SK-N-SH treated with all-trans-retinoic acid at 6 μM for 48 hours (cell line): ENCODE results near the gene RNF175.

Experiments
- ATAC-seq: fragments of 200-7000 bp; cut with Tn5 transposase; 3 replicates; pipeline ENCODE4 v1.9.1; 2020; ENCODE audit warnings: mild to moderate bottlenecking, moderate library complexity
- ARNTL ChIP-seq: fragments of 450-650 bp; formaldehyde crosslinking; IDR thresholded peaks from 2 replicates; pipeline ENCODE4 v1.5.0; 2020; ENCODE audit warnings: low read depth, mild to moderate bottlenecking, moderate library complexity, borderline replicate concordance
- BACH2 ChIP-seq: fragments of 250-450 bp; sonication (Bioruptor Pico); IDR thresholded peaks from 2 replicates; pipeline ENCODE4 v1.9.0; 2021; ENCODE audit warnings: mild to moderate bottlenecking, borderline replicate concordance
- CSDC2 ChIP-seq: fragments of 250-450 bp; sonication (Bioruptor Pico); IDR thresholded peaks from 2 replicates; pipeline ENCODE4 v1.5.0; 2020; ENCODE audit warnings: mild to moderate bottlenecking, moderate library complexity
- ESRRG ChIP-seq: fragments of 250-450 bp; sonication (Bioruptor Pico); IDR thresholded peaks from 2 replicates; pipeline ENCODE4 v1.6.1; 2021; ENCODE audit warnings: mild to moderate bottlenecking
- ISL1 ChIP-seq: fragments of 250-450 bp; sonication (Bioruptor Pico); IDR thresholded peaks from 2 replicates; pipeline ENCODE4 v2.1.2; 2022; ENCODE audit warnings: mild to moderate bottlenecking, moderate library complexity
- OSR1 ChIP-seq: fragments of 250-450 bp; sonication (Bioruptor Pico); IDR thresholded peaks from 2 replicates; pipeline ENCODE4 v1.8.0; 2022; ENCODE audit warnings: moderate library complexity, mild to moderate bottlenecking, inconsistent platforms
- PPARA ChIP-seq: fragments of 250-450 bp; sonication (Bioruptor Pico); IDR thresholded peaks from 2 replicates; pipeline ENCODE4 v1.5.0; 2020; ENCODE audit warnings: mild to moderate bottlenecking, borderline replicate concordance
- RARB ChIP-seq: fragments of 250-450 bp; sonication (Bioruptor Pico); IDR thresholded peaks from 2 replicates; pipeline ENCODE4 v1.8.0; 2021; ENCODE audit warnings: mild to moderate bottlenecking, moderate library complexity
- SNAI2 ChIP-seq: fragments of 250-450 bp; sonication (Bioruptor Pico); IDR thresholded peaks from 2 replicates; pipeline ENCODE4 v1.5.0; 2020; ENCODE audit warnings: mild to moderate bottlenecking, moderate library complexity
- TCF4 ChIP-seq: fragments of 250-450 bp; sonication (Bioruptor Pico); IDR thresholded peaks from 2 replicates; pipeline ENCODE4 v1.8.0; 2021; ENCODE audit warnings: mild to moderate bottlenecking, moderate library complexity, borderline replicate concordance
- TOX ChIP-seq: fragments of 250-450 bp; sonication (Bioruptor Pico); IDR thresholded peaks from 2 replicates; pipeline ENCODE4 v1.8.0; 2021; ENCODE audit warnings: mild to moderate bottlenecking, moderate library complexity, borderline replicate concordance
- ZC3H10 ChIP-seq: fragments of 250-450 bp; sonication (Bioruptor Pico); IDR thresholded peaks from 2 replicates; pipeline ENCODE4 v1.5.1; 2021; ENCODE audit warnings: mild to moderate bottlenecking, moderate library complexity
- ZFP3 ChIP-seq: fragments of 250-450 bp; sonication (Bioruptor Pico); IDR thresholded peaks from 2 replicates; pipeline ENCODE4 v1.5.0; 2020; ENCODE audit warnings: mild to moderate bottlenecking, moderate library complexity
- ZFP30 ChIP-seq: fragments of 450-650 bp; formaldehyde crosslinking; IDR thresholded peaks from 2 replicates; pipeline ENCODE4 v1.5.0; 2022; ENCODE audit warnings: mild to moderate bottlenecking, moderate library complexity
- ZNF565 ChIP-seq: fragments of 450-650 bp; formaldehyde crosslinking; conservative IDR thresholded peaks from 2 replicates; pipeline ENCODE4 v1.5.0; 2020; ENCODE audit warnings: low read depth, mild to moderate bottlenecking, moderate library complexity
- ZNF70 ChIP-seq: fragments of 450-650 bp; formaldehyde crosslinking; IDR thresholded peaks from 2 replicates; pipeline ENCODE4 v1.5.0; 2020; ENCODE audit warnings: mild to moderate bottlenecking, moderate library complexity
- ZNF8 ChIP-seq: fragments of 450-650 bp; formaldehyde crosslinking; IDR thresholded peaks from 2 replicates; pipeline ENCODE4 v1.5.0; 2020; ENCODE audit warnings: mild to moderate bottlenecking, moderate library complexity
- TF ChIP-seq, protein P1 (sequence below): fragments of 250-450 bp; sonication (Bioruptor Pico); IDR thresholded peaks from 2 replicates; pipeline ENCODE4 v1.8.0; 2021; ENCODE audit warnings: low read depth, mild to moderate bottlenecking, moderate library complexity, borderline replicate concordance
- TF ChIP-seq, protein P2 (sequence below): fragments of 250-450 bp; sonication (Bioruptor Pico); IDR thresholded peaks from 2 replicates; pipeline ENCODE4 v1.8.0; 2020; ENCODE audit warnings: mild to moderate bottlenecking, moderate library complexity, borderline replicate concordance
- TF ChIP-seq, protein P3 (sequence below): fragments of 250-450 bp; sonication (Bioruptor Pico); IDR thresholded peaks from 2 replicates; pipeline ENCODE4 v1.5.0; 2020; ENCODE audit warnings: mild to moderate bottlenecking, moderate library complexity
- TF ChIP-seq, protein P4 (sequence below): fragments of 250-450 bp; sonication (Bioruptor Pico); IDR thresholded peaks from 2 replicates; pipeline ENCODE4 v1.5.1; 2020; ENCODE audit warnings: low read depth, mild to moderate bottlenecking, moderate library complexity

RNF175 gene

DNA sequence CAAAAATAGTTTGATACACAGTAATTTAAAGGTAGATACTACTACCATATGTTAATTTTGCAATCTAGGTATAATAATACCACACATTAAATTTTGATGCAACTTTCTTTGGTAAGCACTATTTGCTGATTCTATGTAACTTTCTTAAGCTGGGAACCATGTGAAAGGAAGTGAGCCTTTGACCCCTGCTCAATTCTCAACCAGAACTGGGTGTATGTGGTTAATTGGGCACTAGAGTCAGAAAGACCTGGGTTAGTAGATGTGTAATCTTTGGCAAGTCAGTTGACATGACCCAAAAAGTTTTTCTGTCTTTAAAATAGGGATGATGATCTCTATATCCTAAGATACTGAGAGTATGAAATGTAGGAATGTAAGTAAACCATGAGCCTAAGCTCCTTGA lies 53.3 kb downstream of the RNF175 start:
- TF ChIP-seq, protein P1, sequence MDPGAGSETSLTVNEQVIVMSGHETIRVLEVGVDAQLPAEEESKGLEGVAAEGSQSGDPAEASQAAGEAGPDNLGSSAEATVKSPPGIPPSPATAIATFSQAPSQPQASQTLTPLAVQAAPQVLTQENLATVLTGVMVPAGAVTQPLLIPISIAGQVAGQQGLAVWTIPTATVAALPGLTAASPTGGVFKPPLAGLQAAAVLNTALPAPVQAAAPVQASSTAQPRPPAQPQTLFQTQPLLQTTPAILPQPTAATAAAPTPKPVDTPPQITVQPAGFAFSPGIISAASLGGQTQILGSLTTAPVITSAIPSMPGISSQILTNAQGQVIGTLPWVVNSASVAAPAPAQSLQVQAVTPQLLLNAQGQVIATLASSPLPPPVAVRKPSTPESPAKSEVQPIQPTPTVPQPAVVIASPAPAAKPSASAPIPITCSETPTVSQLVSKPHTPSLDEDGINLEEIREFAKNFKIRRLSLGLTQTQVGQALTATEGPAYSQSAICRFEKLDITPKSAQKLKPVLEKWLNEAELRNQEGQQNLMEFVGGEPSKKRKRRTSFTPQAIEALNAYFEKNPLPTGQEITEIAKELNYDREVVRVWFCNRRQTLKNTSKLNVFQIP (CRISPR knock-in tag), result no peak
- TF ChIP-seq PPARA (CRISPR knock-in tag) (no peak), ZNF8 (CRISPR knock-in tag) (no peak)
- TF ChIP-seq, all 23 proteins: peak for 0
- ATAC-seq, result no peak

DNA sequence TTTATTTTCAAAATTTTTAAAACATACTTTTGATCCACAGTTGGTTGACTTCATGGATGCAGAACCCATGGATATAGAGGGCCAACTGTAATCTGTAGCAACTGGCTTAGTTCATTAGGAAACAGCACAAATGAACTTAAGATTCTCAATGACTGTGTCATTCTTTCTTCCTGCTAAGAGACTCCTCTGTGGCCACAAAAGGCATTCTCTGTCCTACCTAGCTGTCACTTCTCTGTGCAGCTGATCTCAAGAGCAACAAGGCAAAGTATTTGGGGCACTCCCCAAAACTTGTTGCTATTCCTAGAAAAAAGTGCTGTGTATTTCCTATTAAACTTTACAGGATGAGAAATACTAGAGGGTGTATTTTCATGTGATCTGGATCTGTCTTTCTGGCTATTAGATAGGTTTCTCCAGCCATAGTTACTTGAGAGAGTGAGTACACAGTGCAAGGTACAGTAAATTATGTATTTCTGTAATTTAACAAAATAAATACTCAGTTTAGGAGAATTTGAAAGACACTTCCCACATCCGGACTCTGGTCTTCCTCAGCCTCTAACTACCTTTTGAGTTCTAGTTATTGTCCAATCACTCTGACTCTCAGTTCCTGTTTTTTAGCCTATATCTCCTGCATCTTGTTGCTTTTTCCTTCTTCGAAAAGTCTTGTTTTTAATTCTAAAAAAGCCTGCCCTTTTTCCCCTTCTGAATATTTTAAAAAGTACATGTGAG lies 53.9 kb downstream of the RNF175 start:
- ATAC-seq, result no peak
- TF ChIP-seq PPARA (CRISPR knock-in tag), result no peak
- TF ChIP-seq RARB (CRISPR knock-in tag), result no peak
- TF ChIP-seq SNAI2 (CRISPR knock-in tag), result no peak
- no peak for TF ChIP-seq BACH2 (CRISPR knock-in tag)
- no peak for TF ChIP-seq ZFP3 (CRISPR knock-in tag)
- no peak for TF ChIP-seq ZFP30 (CRISPR knock-in tag)
- no peak for TF ChIP-seq TCF4 (CRISPR knock-in tag)
- TF ChIP-seq ZNF565 (CRISPR knock-in tag), result no peak
- TF ChIP-seq ARNTL, result no peak

DNA sequence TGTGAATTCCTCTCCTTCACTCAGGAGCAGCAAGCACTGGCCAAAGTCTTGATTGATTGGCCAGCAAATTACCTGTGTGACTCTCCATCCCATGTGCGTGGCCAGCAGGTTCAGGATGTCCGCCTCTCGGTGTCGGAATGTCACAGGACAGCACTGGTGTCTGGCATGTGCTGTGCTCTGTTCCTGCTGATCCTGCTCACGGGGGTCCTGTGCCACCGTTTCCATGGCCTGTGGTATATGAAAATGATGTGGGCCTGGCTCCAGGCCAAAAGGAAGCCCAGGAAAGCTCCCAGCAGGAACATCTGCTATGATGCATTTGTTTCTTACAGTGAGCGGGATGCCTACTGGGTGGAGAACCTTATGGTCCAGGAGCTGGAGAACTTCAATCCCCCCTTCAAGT lies 55.3 kb downstream of the RNF175 start:
- ATAC-seq, result no peak
- TF ChIP-seq, protein P1 (CRISPR knock-in tag), result no peak
- TF ChIP-seq ARNTL, result no peak
- TF ChIP-seq ZFP3 (CRISPR knock-in tag), result no peak
- no peak for TF ChIP-seq RARB (CRISPR knock-in tag)
- no peak for TF ChIP-seq ZC3H10 (CRISPR knock-in tag)
- no peak for TF ChIP-seq ZNF70 (CRISPR knock-in tag)
- TF ChIP-seq ISL1, result no peak
- TF ChIP-seq TOX (CRISPR knock-in tag), result no peak
- TF ChIP-seq, protein P2, sequence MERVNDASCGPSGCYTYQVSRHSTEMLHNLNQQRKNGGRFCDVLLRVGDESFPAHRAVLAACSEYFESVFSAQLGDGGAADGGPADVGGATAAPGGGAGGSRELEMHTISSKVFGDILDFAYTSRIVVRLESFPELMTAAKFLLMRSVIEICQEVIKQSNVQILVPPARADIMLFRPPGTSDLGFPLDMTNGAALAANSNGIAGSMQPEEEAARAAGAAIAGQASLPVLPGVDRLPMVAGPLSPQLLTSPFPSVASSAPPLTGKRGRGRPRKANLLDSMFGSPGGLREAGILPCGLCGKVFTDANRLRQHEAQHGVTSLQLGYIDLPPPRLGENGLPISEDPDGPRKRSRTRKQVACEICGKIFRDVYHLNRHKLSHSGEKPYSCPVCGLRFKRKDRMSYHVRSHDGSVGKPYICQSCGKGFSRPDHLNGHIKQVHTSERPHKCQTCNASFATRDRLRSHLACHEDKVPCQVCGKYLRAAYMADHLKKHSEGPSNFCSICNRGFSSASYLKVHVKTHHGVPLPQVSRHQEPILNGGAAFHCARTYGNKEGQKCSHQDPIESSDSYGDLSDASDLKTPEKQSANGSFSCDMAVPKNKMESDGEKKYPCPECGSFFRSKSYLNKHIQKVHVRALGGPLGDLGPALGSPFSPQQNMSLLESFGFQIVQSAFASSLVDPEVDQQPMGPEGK (CRISPR knock-in tag), result no peak
- TF ChIP-seq ESRRG (CRISPR knock-in tag), result no peak
- TF ChIP-seq, protein P3, sequence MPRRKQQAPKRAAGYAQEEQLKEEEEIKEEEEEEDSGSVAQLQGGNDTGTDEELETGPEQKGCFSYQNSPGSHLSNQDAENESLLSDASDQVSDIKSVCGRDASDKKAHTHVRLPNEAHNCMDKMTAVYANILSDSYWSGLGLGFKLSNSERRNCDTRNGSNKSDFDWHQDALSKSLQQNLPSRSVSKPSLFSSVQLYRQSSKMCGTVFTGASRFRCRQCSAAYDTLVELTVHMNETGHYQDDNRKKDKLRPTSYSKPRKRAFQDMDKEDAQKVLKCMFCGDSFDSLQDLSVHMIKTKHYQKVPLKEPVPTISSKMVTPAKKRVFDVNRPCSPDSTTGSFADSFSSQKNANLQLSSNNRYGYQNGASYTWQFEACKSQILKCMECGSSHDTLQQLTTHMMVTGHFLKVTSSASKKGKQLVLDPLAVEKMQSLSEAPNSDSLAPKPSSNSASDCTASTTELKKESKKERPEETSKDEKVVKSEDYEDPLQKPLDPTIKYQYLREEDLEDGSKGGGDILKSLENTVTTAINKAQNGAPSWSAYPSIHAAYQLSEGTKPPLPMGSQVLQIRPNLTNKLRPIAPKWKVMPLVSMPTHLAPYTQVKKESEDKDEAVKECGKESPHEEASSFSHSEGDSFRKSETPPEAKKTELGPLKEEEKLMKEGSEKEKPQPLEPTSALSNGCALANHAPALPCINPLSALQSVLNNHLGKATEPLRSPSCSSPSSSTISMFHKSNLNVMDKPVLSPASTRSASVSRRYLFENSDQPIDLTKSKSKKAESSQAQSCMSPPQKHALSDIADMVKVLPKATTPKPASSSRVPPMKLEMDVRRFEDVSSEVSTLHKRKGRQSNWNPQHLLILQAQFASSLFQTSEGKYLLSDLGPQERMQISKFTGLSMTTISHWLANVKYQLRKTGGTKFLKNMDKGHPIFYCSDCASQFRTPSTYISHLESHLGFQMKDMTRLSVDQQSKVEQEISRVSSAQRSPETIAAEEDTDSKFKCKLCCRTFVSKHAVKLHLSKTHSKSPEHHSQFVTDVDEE (CRISPR knock-in tag), result no peak
- TF ChIP-seq OSR1 (CRISPR knock-in tag), result no peak
- TF ChIP-seq ZNF565 (CRISPR knock-in tag), result no peak
- no peak for TF ChIP-seq PPARA (CRISPR knock-in tag)
- TF ChIP-seq CSDC2 (CRISPR knock-in tag), result no peak
- TF ChIP-seq, protein P4, sequence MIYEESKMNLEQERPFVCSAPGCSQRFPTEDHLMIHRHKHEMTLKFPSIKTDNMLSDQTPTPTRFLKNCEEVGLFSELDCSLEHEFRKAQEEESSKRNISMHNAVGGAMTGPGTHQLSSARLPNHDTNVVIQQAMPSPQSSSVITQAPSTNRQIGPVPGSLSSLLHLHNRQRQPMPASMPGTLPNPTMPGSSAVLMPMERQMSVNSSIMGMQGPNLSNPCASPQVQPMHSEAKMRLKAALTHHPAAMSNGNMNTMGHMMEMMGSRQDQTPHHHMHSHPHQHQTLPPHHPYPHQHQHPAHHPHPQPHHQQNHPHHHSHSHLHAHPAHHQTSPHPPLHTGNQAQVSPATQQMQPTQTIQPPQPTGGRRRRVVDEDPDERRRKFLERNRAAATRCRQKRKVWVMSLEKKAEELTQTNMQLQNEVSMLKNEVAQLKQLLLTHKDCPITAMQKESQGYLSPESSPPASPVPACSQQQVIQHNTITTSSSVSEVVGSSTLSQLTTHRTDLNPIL (CRISPR knock-in tag), result no peak
- no peak for TF ChIP-seq ZNF8 (CRISPR knock-in tag)
- TF ChIP-seq SNAI2 (CRISPR knock-in tag), result no peak
- no peak for TF ChIP-seq ZFP30 (CRISPR knock-in tag)
